ENCODE results near the gene PPP1R9A. TPM values are rescaled to one million over a fixed set of nuclear protein-coding genes. Genes with fewer than 3 reads are reported as not detected.

Gene PPP1R9A
- polyA plus RNA-seq, 3 donors = not detected

- DNase-seq = no peak
- Histone ChIP-seq H4K20me1 (ENCODE audit: insufficient read depth, low read length) (no peaks in the 10 kb centered on the region), H3K4me2 (replicated peaks; ENCODE audit: extremely low read depth, low read length, poor library complexity, severe bottlenecking) (no peak overlapping the region), H2AFZ (ENCODE audit: insufficient read depth, low read depth, low read length, poor library complexity, severe bottlenecking) (no peak overlapping the region), H3K36me3 (replicated peaks in 1 of 2; ENCODE audit: control insufficient read depth in 1 of 2, insufficient read depth in 2 of 2, low read length in 2 of 2) (no peaks in the 10 kb centered on the region), H3K9me3 (replicated peaks in 1 of 2; ENCODE audit: control insufficient read depth in 1 of 2, insufficient read depth in 1 of 2, low read length in 2 of 2) (no peaks in the 10 kb centered on the region), H3K4me3 (replicated peaks in 1 of 3; ENCODE audit: low read depth in 2 of 3, low read length in 3 of 3) (no peak overlapping the region), H3K79me2 (ENCODE audit: insufficient read depth, low read length) (no peaks in the 10 kb centered on the region), H3K27ac (ENCODE audit: low read depth in 1 of 2, low read length in 2 of 2) (no peak overlapping the region), H3K4me1 (ENCODE audit: control insufficient read depth in 1 of 2, insufficient read depth in 2 of 2, low read length in 2 of 2) (no peaks in the 10 kb centered on the region), H3K27me3 (ENCODE audit: control insufficient read depth in 2 of 2, insufficient read depth in 2 of 2, low read length in 2 of 2) (no peaks in the 10 kb centered on the region), H3K9ac (ENCODE audit: insufficient read depth, low read length, poor library complexity, severe bottlenecking) (no peak overlapping the region)
- no peak overlapping the region for H3K4me3 Mint-ChIP-seq
- no peaks in the 10 kb centered on the region for H3K9me3 Mint-ChIP-seq
- no CpG with 5 or more reads among the region's 1 CpG for WGBS (ENCODE audit: insufficient coverage)
- H3K27me3 Mint-ChIP-seq (ENCODE audit: low read depth in 3 of 3) = peaks cover 0 to 2% (median 0%) of the 10 kb centered on the region in 3 donors
- intact Hi-C loops (cut with micrococcal nuclease) = no loop called here
- peaks cover 11% of the 10 kb centered on the region for H3K4me1 Mint-ChIP-seq
- no peaks in the 10 kb centered on the region for H3K36me3 Mint-ChIP-seq
- no peak overlapping the region for H3K27ac Mint-ChIP-seq
- TF ChIP-seq, protein P1, sequence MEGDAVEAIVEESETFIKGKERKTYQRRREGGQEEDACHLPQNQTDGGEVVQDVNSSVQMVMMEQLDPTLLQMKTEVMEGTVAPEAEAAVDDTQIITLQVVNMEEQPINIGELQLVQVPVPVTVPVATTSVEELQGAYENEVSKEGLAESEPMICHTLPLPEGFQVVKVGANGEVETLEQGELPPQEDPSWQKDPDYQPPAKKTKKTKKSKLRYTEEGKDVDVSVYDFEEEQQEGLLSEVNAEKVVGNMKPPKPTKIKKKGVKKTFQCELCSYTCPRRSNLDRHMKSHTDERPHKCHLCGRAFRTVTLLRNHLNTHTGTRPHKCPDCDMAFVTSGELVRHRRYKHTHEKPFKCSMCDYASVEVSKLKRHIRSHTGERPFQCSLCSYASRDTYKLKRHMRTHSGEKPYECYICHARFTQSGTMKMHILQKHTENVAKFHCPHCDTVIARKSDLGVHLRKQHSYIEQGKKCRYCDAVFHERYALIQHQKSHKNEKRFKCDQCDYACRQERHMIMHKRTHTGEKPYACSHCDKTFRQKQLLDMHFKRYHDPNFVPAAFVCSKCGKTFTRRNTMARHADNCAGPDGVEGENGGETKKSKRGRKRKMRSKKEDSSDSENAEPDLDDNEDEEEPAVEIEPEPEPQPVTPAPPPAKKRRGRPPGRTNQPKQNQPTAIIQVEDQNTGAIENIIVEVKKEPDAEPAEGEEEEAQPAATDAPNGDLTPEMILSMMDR (IDR thresholded peaks at IDR 0.05) = no peak
Observed at GRCh38 chr7:95092324-95092723, 184.9 kb downstream of the PPP1R9A start.

GRCh38 chr7:95095259-95095965 lies 188.0 kb downstream of the PPP1R9A start:
- Histone ChIP-seq H3K27me3 (ENCODE audit: control insufficient read depth in 2 of 2, insufficient read depth in 2 of 2, low read length in 2 of 2) (no peaks in the 10 kb centered on the region), H3K79me2 (ENCODE audit: insufficient read depth, low read length) (no peaks in the 10 kb centered on the region), H3K4me1 (ENCODE audit: control insufficient read depth in 1 of 2, insufficient read depth in 2 of 2, low read length in 2 of 2) (no peaks in the 10 kb centered on the region), H4K20me1 (ENCODE audit: insufficient read depth, low read length) (no peaks in the 10 kb centered on the region), H3K27ac (ENCODE audit: low read depth in 1 of 2, low read length in 2 of 2) (no peak overlapping the region), H3K9me3 (replicated peaks in 1 of 2; ENCODE audit: control insufficient read depth in 1 of 2, insufficient read depth in 1 of 2, low read length in 2 of 2) (no peaks in the 10 kb centered on the region), H3K36me3 (replicated peaks in 1 of 2; ENCODE audit: control insufficient read depth in 1 of 2, insufficient read depth in 2 of 2, low read length in 2 of 2) (no peaks in the 10 kb centered on the region), H2AFZ (ENCODE audit: insufficient read depth, low read depth, low read length, poor library complexity, severe bottlenecking) (no peak overlapping the region), H3K9ac (ENCODE audit: insufficient read depth, low read length, poor library complexity, severe bottlenecking) (no peak overlapping the region), H3K4me2 (replicated peaks; ENCODE audit: extremely low read depth, low read length, poor library complexity, severe bottlenecking) (no peak overlapping the region), H3K4me3 (replicated peaks in 1 of 3; ENCODE audit: low read depth in 2 of 3, low read length in 3 of 3) (no peak overlapping the region)
- intact Hi-C loops (cut with micrococcal nuclease) = no loop called here
- Mint-ChIP-seq H3K27ac (no peak overlapping the region), H3K4me1 (peaks cover 11% of the 10 kb centered on the region), H3K4me3 (no peak overlapping the region), H3K27me3 (ENCODE audit: low read depth in 3 of 3) (no peaks in the 10 kb centered on the region), H3K9me3 (peaks cover 0 to under 1% (median 0%) of the 10 kb centered on the region in 7 donors), H3K36me3 (no peaks in the 10 kb centered on the region)
- WGBS (ENCODE audit: insufficient coverage) = no CpG with 5 or more reads among the region's 2 CpGs
- no peak for DNase-seq
- TF ChIP-seq, protein P1 (IDR thresholded peaks at IDR 0.05) = no peak
